Bronchial epithelial cell (primary cell): Measurements from ENCODE around the gene PSMA3. TPM values are rescaled to one million over a fixed set of nuclear protein-coding genes. Genes with fewer than 3 reads are reported as not detected.
"Not testable (repeated sequence)": the region's sequence is repeated elsewhere in the genome, so short reads cannot be mapped to it uniquely, and the experiment has no call there.

Source experiments
- DNase-seq: peaks from one replicate; pipeline ENCODE4 v3.0.0-alpha.2; 2010; ENCODE audit warnings: low read depth
- FAIRE-seq: peaks from 2 replicates; lab custom pipeline; 2011; peaks lifted over from hg19 to GRCh38; lab: Jason Lieb, UNC
- H3K27me3 ChIP-seq: 2 replicates; pipeline ENCODE4 v1.5.1; 2011; ENCODE audit warnings: low read length; ENCODE audit not compliant: control insufficient read depth, insufficient read depth
- H3K36me3 ChIP-seq: 2 replicates; pipeline ENCODE4 v1.5.1; 2011; ENCODE audit warnings: low read length; ENCODE audit not compliant: control insufficient read depth, insufficient read depth
- H3K4me3 ChIP-seq: 2 replicates; pipeline ENCODE4 v1.5.1; 2011; ENCODE audit warnings: mild to moderate bottlenecking, low read depth, low read length, control low read depth
- total RNA-seq: library from RNA; depleted of rRNA; stranded (reverse); fragments of >200 nt; gene quantifications from 2 replicates; pipeline ENCODE4 v1.2.1, GENCODE V29; 2014
- TF ChIP-seq, protein P1 (sequence below): IDR thresholded peaks from 2 replicates; pipeline ENCODE4 v1.5.1; 2011; ENCODE audit warnings: mild to moderate bottlenecking, moderate library complexity, low read length, control low read depth, inconsistent platforms; ENCODE audit not compliant: insufficient read depth, severe bottlenecking

Gene PSMA3
- total RNA-seq, 1 donor from 2014 or later = 76.1 TPM

DNA sequence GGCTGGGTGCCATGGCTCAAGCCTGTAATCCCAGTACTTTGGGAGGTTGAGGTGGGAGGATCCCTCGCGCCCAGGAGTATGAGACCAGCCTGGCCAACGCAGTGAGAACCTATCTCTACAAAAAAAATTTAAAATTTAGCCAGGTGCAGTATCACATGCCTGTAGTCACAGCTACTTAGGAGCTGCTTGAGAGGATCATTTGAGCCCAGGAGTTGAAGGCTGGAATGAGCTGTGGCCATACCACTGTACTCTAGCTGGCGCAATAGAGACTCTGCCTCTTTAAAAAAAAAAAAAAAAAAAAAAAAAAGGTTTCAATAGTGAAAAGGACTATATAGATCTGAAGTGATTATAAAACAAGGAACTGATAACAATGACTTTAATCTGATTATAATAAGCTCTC is 13.5 kb downstream of the PSMA3 start:
- DNase-seq (no peak), FAIRE-seq (no peak)
- TF ChIP-seq, protein P1, sequence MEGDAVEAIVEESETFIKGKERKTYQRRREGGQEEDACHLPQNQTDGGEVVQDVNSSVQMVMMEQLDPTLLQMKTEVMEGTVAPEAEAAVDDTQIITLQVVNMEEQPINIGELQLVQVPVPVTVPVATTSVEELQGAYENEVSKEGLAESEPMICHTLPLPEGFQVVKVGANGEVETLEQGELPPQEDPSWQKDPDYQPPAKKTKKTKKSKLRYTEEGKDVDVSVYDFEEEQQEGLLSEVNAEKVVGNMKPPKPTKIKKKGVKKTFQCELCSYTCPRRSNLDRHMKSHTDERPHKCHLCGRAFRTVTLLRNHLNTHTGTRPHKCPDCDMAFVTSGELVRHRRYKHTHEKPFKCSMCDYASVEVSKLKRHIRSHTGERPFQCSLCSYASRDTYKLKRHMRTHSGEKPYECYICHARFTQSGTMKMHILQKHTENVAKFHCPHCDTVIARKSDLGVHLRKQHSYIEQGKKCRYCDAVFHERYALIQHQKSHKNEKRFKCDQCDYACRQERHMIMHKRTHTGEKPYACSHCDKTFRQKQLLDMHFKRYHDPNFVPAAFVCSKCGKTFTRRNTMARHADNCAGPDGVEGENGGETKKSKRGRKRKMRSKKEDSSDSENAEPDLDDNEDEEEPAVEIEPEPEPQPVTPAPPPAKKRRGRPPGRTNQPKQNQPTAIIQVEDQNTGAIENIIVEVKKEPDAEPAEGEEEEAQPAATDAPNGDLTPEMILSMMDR = no peak
- H3K27me3 ChIP-seq = no peaks in the 10 kb centered on the region
- no peak overlapping the region for H3K4me3 ChIP-seq
- H3K36me3 ChIP-seq = peaks cover 10% of the 10 kb centered on the region

DNA sequence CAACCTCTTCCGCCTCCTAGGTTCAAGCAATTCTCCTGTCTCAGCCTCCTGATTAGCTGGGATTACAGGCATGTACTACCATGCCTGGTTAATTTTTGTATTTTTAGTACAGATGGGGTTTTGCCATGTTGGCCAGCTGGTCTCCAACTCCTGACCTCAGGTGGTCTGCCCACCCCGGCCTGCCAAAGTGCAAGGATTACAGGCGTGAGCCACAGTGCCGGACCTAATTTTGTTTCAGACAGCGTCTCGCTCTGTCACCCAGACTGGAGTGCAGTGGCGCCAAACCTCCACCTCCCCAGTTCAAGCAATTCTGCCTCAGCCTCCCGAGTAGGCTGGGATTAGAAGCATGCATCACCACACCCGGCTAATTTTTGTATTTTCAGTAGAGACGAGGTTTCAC is 17.4 kb downstream of the PSMA3 start:
- H3K4me3 ChIP-seq, H3K27me3 ChIP-seq, DNase-seq, H3K36me3 ChIP-seq, FAIRE-seq: not testable (repeated sequence)

DNA sequence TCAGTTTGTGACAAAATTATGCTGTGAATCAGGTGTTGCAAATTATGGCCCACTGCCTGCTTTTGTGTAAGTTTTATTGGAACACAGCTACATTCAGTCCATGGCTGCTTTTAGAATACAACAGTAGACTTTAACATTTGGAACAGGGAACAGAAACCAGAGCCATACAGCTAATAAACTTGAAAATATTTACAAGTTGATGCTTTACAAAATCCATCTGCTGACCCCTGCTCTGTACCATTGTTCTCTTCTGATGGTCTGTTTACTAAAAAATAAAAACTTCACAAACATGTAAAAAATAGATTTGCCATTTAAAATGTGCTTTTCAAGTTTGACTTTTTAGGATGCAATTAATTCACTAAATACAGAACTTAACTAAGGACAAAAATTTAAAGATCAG is 20.8 kb downstream of the PSMA3 start:
- DNase-seq (no peak), FAIRE-seq (no peak)
- peaks cover 8% of the 10 kb centered on the region for H3K36me3 ChIP-seq
- TF ChIP-seq, protein P1 = no peak
- no peak overlapping the region for H3K4me3 ChIP-seq
- no peaks in the 10 kb centered on the region for H3K27me3 ChIP-seq

DNA sequence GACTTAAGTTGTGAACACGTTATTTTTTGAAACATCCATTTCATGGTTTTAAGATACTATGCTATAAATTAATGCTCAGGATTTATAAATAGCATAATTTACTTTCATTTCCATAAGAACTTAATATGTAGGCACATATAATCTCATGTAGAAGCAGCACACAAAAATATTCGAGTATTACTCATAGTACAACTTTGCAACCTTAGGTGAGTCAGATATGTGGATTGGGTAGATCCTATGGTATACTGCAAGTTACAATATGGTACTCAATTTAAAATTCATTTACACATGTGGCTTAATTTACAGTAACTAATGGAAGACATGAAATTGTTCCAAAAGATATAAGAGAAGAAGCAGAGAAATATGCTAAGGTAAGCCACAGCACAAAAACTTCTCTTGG is 26.0 kb downstream of the PSMA3 start:
- TF ChIP-seq, protein P1 = no peak
- no peak for FAIRE-seq
- H3K27me3 ChIP-seq = no peaks in the 10 kb centered on the region
- no peak overlapping the region for H3K4me3 ChIP-seq
- H3K36me3 ChIP-seq = peaks cover 4% of the 10 kb centered on the region
- DNase-seq = no peak

DNA sequence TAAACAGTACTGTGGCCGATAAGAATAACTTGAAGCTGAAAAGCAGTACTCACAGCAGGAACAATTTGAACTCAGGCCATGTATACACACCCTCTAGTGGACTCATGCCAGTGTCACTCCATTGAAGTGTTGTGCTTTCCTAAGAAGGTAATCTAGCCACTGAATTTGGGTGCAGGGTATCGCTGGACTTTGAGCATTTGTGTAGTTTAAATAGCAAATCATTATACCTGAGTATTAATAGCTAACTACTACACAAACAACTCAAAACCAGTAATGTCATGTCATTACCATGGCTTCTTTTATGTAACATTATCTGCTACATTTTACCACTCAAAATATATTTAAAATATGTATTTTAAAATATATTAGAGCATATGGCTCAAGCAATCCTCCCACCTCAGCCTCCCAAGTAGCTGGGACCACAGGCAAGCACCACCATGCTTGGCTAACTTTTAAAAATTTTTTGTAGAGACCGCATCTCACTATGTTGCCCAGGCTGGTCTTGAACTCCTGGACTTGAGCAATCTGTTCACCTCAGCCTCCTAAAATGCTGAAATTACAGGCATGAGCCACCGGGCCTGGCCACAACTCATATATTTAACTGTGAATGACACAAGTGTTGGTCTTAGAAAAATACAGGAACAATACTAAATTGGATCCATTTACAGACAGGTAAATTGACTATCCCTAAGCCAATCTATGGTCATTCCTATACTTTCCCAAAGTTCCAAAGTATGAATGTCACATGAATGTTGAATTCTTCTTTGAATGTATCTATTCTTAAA is 28.1 kb downstream of the PSMA3 start:
- peak; percentile 38 for DNase-seq
- no peak for FAIRE-seq

DNA sequence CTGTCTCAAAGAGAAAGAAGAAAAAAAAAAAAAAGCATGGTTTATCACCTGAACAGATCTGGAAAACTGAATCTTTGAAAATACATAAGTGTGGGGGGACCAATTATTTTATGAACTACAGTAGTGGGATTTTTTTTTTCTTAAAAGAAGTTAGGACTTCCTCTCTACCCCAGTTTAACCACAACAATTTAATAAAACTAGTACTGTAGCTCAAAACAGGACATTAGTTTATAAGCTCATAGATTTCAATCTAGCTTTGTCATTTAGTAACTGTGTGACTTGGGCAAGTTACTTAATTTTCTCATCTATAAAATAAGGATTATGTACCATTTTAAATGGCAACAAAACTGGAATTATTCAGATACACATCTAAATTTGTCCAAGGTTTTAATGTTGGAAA is 30.2 kb downstream of the PSMA3 start:
- no peak overlapping the region for H3K4me3 ChIP-seq
- TF ChIP-seq, protein P1 = no peak

More for the DNA sequence above, 28.1 kb downstream of the PSMA3 start:
- TF ChIP-seq, protein P1 = peak; percentile 14
- Histone ChIP-seq H3K27me3 (no peaks in the 10 kb centered on the region), H3K4me3 (no peak overlapping the region), H3K36me3 (peaks cover 4% of the 10 kb centered on the region)

More for the DNA sequence above, 30.2 kb downstream of the PSMA3 start:
- H3K36me3 ChIP-seq = peaks cover 4% of the 10 kb centered on the region
- H3K27me3 ChIP-seq = no peaks in the 10 kb centered on the region
- FAIRE-seq = no peak
- no peak for DNase-seq
